Astrocyte of the spinal cord (primary cell): ENCODE data around the gene OR1F1.
A peak's percentile ranks its signal among the peaks of the same experiment; 100 is the strongest.

Source experiments
- DNase-seq: peaks from one replicate; pipeline ENCODE4 v3.0.0; 2011; ENCODE audit warnings: low read depth, low spot score
- H3K4me3 ChIP-seq: 2 replicates; pipeline ENCODE4 v1.5.1; 2011; ENCODE audit warnings: low read depth, mild to moderate bottlenecking, low read length, moderate library complexity
- CTCF ChIP-seq: IDR thresholded peaks from 2 replicates; pipeline ENCODE4 v1.5.1; 2012; ENCODE audit warnings: low read depth, mild to moderate bottlenecking, low read length, inconsistent platforms
- in situ Hi-C: cut with HindIII; loops from 2 replicates; pipeline ENCODE4 v1.10.0; 2017; ENCODE audit warnings: low sequenced_read_pairs

OR1F1 gene

GRCh38 chr16:3214904-3215600 lies 27.0 kb downstream of the OR1F1 start:
- TF ChIP-seq CTCF = no peak
- no peak for DNase-seq
- in situ Hi-C loops = no loop called here
- H3K4me3 ChIP-seq = no peak overlapping the region

GRCh38 chr16:3215601-3216262 lies 27.7 kb downstream of the OR1F1 start:
- in situ Hi-C loops = no loop called here
- H3K4me3 ChIP-seq = no peak overlapping the region
- TF ChIP-seq CTCF = no peak
- no peak for DNase-seq

- no peak overlapping the region for H3K4me3 ChIP-seq
- in situ Hi-C loops = no loop called here
- TF ChIP-seq CTCF = no peak
- no peak for DNase-seq
These were observed 28.2 kb downstream of the OR1F1 start for GRCh38 chr16:3216263-3216640.

- no peak for DNase-seq
- no peak for TF ChIP-seq CTCF
- H3K4me3 ChIP-seq = no peak overlapping the region
- in situ Hi-C loops = no loop called here
These were observed 32.8 kb downstream of the OR1F1 start for GRCh38 chr16:3220839-3221238.

GRCh38 chr16:3223913-3224515 lies 36.0 kb downstream of the OR1F1 start:
- no peak overlapping the region for H3K4me3 ChIP-seq
- DNase-seq = peak; percentile 6
- TF ChIP-seq CTCF = no peak
- in situ Hi-C loops = no loop called here

- peak overlapping the region; percentile 87 for H3K4me3 ChIP-seq
- in situ Hi-C loops = no loop called here
- no peak for TF ChIP-seq CTCF
- DNase-seq = no peak
These were observed 46.5 kb downstream of the OR1F1 start for GRCh38 chr16:3234543-3234856.
